HG03025 (cell line): Measurements from ENCODE around the gene SLC25A25.

Experiments
- ATAC-seq: cut with Tn5 transposase; IDR thresholded peaks from one replicate; pipeline ENCODE4 v1.9.1; 2021; ENCODE audit warnings: mild to moderate bottlenecking, moderate library complexity; ENCODE audit not compliant: unreplicated experiment, low FRiP score

SLC25A25 gene

GRCh38 chr9:128094950-128095544 lies 27.0 kb downstream of the SLC25A25 start:
- ATAC-seq: no peak

GRCh38 chr9:128096616-128097536 lies 28.8 kb downstream of the SLC25A25 start:
- no peak for ATAC-seq

- ATAC-seq: no peak
Measured at GRCh38 chr9:128097543-128098296, 29.7 kb downstream of the SLC25A25 start.

- no peak for ATAC-seq
Measured at GRCh38 chr9:128098297-128099230, 30.5 kb downstream of the SLC25A25 start.

GRCh38 chr9:128099231-128099931 lies 31.3 kb downstream of the SLC25A25 start:
- ATAC-seq: no peak

- no peak for ATAC-seq
Measured at GRCh38 chr9:128099932-128100491, 32.0 kb downstream of the SLC25A25 start.

GRCh38 chr9:128100581-128100980 lies 32.5 kb downstream of the SLC25A25 start:
- ATAC-seq: no peak

- ATAC-seq: no peak
Measured at GRCh38 chr9:128101231-128101661, 33.2 kb downstream of the SLC25A25 start.

DNA sequence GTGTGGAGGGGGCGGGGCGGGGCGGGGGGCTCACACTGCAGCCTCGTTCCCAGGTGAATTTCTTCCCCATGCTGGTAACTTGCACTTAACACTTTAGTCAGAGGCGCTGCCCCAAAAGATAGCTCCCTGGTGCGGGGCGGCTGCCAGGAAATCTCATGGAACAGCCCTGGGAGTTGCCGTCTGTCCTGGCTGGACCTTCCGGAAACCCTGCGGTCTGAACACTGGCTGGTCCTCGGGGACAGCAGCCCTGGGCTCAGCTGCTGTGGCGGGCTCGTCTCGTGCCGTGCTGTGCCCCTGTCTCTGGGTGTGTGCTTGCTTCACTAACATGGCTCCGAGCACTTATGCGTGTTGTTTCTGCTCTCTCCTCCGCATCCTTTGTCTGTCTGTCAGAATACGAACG lies 33.7 kb downstream of the SLC25A25 start:
- no peak for ATAC-seq

GRCh38 chr9:128102196-128102595 lies 34.2 kb downstream of the SLC25A25 start:
- ATAC-seq: no peak

- no peak for ATAC-seq
Measured at GRCh38 chr9:128102861-128103588, 35.0 kb downstream of the SLC25A25 start.

- ATAC-seq: no peak
Measured at GRCh38 chr9:128103589-128103962, 35.5 kb downstream of the SLC25A25 start.

- ATAC-seq: no peak
Measured at GRCh38 chr9:128104171-128104618, 36.2 kb downstream of the SLC25A25 start.

- ATAC-seq: no peak
Measured at GRCh38 chr9:128105538-128106175, 37.6 kb downstream of the SLC25A25 start.

- ATAC-seq: no peak
Measured at GRCh38 chr9:128106181-128106939, 38.3 kb downstream of the SLC25A25 start.

DNA sequence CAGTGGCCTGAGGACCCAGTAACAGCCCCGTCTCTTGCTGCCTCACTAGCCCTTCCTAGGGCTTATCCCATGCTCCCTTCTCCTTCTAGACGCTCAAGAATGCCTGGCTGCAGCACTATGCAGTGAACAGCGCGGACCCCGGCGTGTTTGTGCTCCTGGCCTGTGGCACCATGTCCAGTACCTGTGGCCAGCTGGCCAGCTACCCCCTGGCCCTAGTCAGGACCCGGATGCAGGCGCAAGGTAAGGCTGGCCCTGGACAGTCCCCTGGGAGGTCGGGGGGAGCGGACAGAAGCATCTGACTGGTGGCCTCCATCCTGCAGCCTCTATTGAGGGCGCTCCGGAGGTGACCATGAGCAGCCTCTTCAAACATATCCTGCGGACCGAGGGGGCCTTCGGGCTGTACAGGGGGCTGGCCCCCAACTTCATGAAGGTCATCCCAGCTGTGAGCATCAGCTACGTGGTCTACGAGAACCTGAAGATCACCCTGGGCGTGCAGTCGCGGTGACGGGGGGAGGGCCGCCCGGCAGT lies 39.0 kb downstream of the SLC25A25 start:
- ATAC-seq: no peak
